Measurements from ENCODE around the gene TRIM68.

GRCh38 chr11:4636962-4637661, 29.1 kb upstream of the TRIM68 start, which contains the start of gene OR51D1:
- TF ChIP-seq, protein P1, sequence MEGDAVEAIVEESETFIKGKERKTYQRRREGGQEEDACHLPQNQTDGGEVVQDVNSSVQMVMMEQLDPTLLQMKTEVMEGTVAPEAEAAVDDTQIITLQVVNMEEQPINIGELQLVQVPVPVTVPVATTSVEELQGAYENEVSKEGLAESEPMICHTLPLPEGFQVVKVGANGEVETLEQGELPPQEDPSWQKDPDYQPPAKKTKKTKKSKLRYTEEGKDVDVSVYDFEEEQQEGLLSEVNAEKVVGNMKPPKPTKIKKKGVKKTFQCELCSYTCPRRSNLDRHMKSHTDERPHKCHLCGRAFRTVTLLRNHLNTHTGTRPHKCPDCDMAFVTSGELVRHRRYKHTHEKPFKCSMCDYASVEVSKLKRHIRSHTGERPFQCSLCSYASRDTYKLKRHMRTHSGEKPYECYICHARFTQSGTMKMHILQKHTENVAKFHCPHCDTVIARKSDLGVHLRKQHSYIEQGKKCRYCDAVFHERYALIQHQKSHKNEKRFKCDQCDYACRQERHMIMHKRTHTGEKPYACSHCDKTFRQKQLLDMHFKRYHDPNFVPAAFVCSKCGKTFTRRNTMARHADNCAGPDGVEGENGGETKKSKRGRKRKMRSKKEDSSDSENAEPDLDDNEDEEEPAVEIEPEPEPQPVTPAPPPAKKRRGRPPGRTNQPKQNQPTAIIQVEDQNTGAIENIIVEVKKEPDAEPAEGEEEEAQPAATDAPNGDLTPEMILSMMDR (IDR thresholded peaks at IDR 0.05) = peak; percentile 72 to 84 (median 83)
- TF ChIP-seq POLR2A (IDR thresholded peaks at IDR 0.05) = no peak

Measured in testis (tissue), 2 donors.